ENCODE data around the gene LHFPL3. TPM values are rescaled to one million over a fixed set of nuclear protein-coding genes. Genes with fewer than 3 reads are reported as not detected.

The LHFPL3 gene
- polyA plus RNA-seq, 1 donor from 2014 or later = 5.6 TPM

DNA sequence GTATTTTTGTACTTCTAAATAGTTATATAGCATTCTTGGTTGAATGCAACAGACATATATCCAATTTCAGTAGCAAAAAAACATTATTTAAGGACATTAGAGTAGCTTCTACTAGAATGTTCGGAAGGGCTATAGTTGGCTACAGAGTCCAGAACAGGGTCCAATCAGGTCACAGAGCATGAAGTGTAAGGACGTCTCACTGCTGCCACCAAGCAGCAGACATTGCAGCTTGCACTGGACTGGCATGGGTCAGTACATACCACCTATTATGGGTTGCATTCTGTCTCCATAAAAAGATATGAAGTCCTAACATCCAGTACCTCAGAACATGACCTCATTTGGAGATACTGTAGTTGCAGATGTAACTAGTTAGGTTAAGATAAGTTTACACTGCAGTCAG lies 87.3 kb downstream of the LHFPL3 start:
- Histone ChIP-seq H3K79me2 (replicated peaks; ENCODE audit: insufficient read depth, low read length) (no peaks in the 10 kb centered on the region), H3K9me2 (ENCODE audit: insufficient read depth, low read length) (no peaks in the 10 kb centered on the region), H3K27ac (ENCODE audit: low read length) (no peak overlapping the region), H4K20me1 (ENCODE audit: insufficient read depth) (no peaks in the 10 kb centered on the region), H3K9ac (ENCODE audit: low read length) (no peak overlapping the region), H3K4me3 (ENCODE audit: low read length) (no peak overlapping the region), H3K36me3 (ENCODE audit: insufficient read depth, low read length) (no peaks in the 10 kb centered on the region), H3K9me3 (ENCODE audit: low read length) (no peaks in the 10 kb centered on the region), H3K27me3 (ENCODE audit: insufficient read depth, low read depth, low read length) (no peaks in the 10 kb centered on the region), H3K4me2 (ENCODE audit: low read length) (no peak overlapping the region), H3F3A (ENCODE audit: insufficient read depth, low read length, poor library complexity, severe bottlenecking) (no peaks in the 10 kb centered on the region), H2AFZ (ENCODE audit: low read depth, low read length) (no peak overlapping the region)
- TF ChIP-seq TAF1 (IDR thresholded peaks at IDR 0.05; ENCODE audit: low read depth) = no peak
- no peak for TF ChIP-seq EP300 (conservative IDR thresholded peaks at IDR 0.05; ENCODE audit: poor library complexity, severe bottlenecking)
- no peak for TF ChIP-seq MXI1 (conservative IDR thresholded peaks at IDR 0.05; ENCODE audit: poor library complexity, severe bottlenecking)
- no peak for TF ChIP-seq CTCF (IDR thresholded peaks at IDR 0.05; ENCODE audit: poor library complexity, severe bottlenecking)
- TF ChIP-seq REST (IDR thresholded peaks at IDR 0.05; ENCODE audit: borderline replicate concordance) = no peak
- no peak for TF ChIP-seq RAD21 (conservative IDR thresholded peaks at IDR 0.05)
- TF ChIP-seq SMC3 (conservative IDR thresholded peaks at IDR 0.05; ENCODE audit: poor library complexity) = no peak
- TF ChIP-seq EZH2 (IDR thresholded peaks at IDR 0.05; ENCODE audit: borderline replicate concordance, insufficient read depth, low read length, poor library complexity, severe bottlenecking) = no peak
- TF ChIP-seq POLR2AphosphoS5 (IDR thresholded peaks at IDR 0.05) = no peak

DNA sequence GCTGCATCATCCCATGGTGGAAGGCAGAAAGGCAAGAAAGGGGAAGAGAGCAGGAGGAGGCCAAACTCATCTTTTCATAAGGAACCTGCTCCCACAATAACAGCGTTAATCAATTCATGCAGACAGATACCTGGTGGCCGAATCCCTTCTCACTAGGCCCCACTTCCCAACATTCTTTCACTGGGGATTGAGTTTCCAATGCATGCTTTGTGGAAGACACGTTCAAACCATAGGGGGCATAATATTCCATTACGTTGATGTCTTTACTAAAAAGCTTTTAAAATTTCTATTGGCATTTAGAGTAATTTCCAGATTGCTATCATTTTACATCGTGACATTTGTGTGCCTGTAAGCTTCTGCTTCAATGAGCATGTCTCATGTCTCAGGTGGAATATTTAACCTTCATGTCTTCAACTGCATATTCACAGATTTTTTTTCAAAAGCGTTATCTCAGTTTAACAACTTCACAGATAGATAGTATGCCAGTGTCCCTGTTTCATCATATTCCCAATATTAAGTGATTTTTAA lies 88.5 kb downstream of the LHFPL3 start:
- Histone ChIP-seq H3K27ac (ENCODE audit: low read length) (peak overlapping the region; percentile 46), H4K20me1 (ENCODE audit: insufficient read depth) (no peaks in the 10 kb centered on the region), H3K9me2 (ENCODE audit: insufficient read depth, low read length) (no peaks in the 10 kb centered on the region), H3F3A (ENCODE audit: insufficient read depth, low read length, poor library complexity, severe bottlenecking) (no peaks in the 10 kb centered on the region), H3K9me3 (ENCODE audit: low read length) (no peaks in the 10 kb centered on the region), H3K36me3 (ENCODE audit: insufficient read depth, low read length) (no peaks in the 10 kb centered on the region), H3K9ac (ENCODE audit: low read length) (no peak overlapping the region), H3K27me3 (ENCODE audit: insufficient read depth, low read depth, low read length) (no peaks in the 10 kb centered on the region), H2AFZ (ENCODE audit: low read depth, low read length) (no peak overlapping the region), H3K4me3 (ENCODE audit: low read length) (peak overlapping the region; percentile 6), H3K79me2 (replicated peaks; ENCODE audit: insufficient read depth, low read length) (no peaks in the 10 kb centered on the region), H3K4me2 (ENCODE audit: low read length) (peak overlapping the region; percentile 54)
- TF ChIP-seq REST (IDR thresholded peaks at IDR 0.05; ENCODE audit: borderline replicate concordance) (peak; percentile 82), EP300 (conservative IDR thresholded peaks at IDR 0.05; ENCODE audit: poor library complexity, severe bottlenecking) (peak; percentile 73), EZH2 (IDR thresholded peaks at IDR 0.05; ENCODE audit: borderline replicate concordance, insufficient read depth, low read length, poor library complexity, severe bottlenecking) (no peak), CTCF (IDR thresholded peaks at IDR 0.05; ENCODE audit: poor library complexity, severe bottlenecking) (peak; percentile 50), RAD21 (conservative IDR thresholded peaks at IDR 0.05) (peak; percentile 33), POLR2AphosphoS5 (IDR thresholded peaks at IDR 0.05) (peak; percentile 74), MXI1 (conservative IDR thresholded peaks at IDR 0.05; ENCODE audit: poor library complexity, severe bottlenecking) (no peak), TAF1 (IDR thresholded peaks at IDR 0.05; ENCODE audit: low read depth) (no peak), SMC3 (conservative IDR thresholded peaks at IDR 0.05; ENCODE audit: poor library complexity) (peak; percentile 36)
